HS-27A (cell line): ENCODE measurements around the gene IGF2BP3.

Source experiments
- DNase-seq: peaks from one replicate; pipeline ENCODE4 v3.0.0-alpha.2; 2012; ENCODE audit warnings: low read depth, missing footprints

Gene IGF2BP3

DNA sequence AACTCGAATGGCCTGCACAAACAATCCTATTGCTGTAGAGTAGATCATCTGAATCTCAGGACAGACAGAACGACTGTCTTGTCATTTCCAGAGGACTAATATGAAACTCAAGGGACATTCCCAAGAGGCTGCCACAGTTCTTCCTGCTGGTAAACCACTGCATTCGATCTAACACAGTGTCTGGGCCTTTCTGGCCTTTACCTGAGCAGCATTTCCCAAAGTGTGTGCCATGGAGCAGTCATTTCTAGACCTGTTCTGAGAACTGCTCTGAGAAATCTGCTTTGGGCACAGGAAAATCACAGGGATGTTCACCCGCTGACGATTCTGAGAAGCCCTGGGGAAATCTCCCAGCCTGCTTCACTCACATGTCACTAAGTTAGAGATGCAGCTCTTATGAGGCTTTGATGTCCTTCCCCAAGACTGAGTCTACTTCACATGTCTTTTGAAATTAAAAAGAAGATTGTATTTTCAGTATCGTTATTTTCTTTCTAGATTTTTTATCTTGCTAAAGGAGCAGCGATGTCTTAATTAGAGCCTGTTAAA lies 205.3 kb downstream of the IGF2BP3 start:
- DNase-seq = no peak

GRCh38 chr7:23261843-23262452 lies 208.3 kb downstream of the IGF2BP3 start:
- DNase-seq = no peak

DNA sequence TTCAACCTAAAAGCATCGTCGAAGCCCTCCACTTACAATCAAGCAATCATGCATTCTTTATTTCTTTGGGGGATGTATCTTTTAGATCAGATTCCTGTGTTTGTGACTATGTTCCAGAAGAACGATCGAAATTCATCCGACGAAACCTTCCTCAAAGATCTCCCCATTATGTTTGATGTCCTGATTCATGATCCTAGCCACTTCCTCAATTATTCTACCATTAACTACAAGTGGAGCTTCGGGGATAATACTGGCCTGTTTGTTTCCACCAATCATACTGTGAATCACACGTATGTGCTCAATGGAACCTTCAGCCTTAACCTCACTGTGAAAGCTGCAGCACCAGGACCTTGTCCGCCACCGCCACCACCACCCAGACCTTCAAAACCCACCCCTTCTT lies 209.9 kb downstream of the IGF2BP3 start:
- no peak for DNase-seq
